HTERT RPE-1 (cell line): ENCODE results near the gene CADPS.

Experiments
- in situ Hi-C: fragments of 300-500 bp; cut with MboI; formaldehyde crosslinking; loops from 4 replicates; pipeline ENCODE4 v1.14.3; 2020; ENCODE audit warnings: low sequenced_read_pairs

CADPS gene

DNA sequence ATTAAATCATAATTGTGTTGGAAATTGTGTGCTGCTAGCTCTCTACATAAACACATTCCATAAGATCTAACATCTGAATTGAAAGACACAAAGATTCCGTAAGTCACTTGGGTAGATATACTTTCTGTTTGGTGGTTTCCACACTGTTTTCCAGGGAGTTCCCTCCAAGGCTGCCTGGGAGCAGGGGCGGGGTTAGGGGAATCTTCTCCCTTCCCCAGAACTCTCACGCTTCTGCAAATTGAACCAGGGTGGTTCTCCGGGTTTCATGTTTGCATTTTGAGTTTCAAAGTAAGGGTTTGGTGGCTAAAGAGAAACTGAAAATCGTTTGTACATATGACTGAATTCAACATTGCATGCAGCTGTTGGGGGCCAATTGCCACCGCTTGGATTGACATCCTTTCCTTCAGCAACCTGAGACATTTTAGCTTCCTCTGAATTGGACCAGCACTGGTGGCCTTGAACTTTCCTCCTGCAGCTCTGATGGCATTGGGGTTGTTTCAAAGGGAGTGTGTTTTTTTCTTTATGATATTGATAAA lies 309.1 kb downstream of the CADPS start:
- in situ Hi-C loops = no loop called here

DNA sequence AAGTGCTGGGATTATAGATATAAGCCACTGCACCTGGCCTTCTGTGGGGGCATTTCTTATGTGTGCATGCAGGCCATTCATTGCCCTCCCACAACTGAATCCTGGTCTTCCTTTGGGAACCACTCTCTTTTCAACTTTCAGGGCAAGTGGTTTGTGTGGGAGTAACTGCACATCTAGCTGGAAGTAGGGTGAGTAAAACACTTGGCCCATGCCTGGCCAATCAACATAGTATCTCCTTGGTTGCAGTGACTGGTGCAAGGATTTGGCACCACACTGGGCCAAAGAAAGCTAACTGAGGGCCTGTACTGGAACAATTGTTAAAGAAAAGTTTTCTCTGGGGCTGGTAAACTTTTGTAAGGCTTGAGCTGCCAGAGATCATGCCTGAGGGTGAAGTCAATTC lies 312.6 kb downstream of the CADPS start:
- in situ Hi-C loops = no loop called here

- in situ Hi-C loops = no loop called here
Measured at GRCh38 chr3:62562017-62562416, 313.2 kb downstream of the CADPS start.

DNA sequence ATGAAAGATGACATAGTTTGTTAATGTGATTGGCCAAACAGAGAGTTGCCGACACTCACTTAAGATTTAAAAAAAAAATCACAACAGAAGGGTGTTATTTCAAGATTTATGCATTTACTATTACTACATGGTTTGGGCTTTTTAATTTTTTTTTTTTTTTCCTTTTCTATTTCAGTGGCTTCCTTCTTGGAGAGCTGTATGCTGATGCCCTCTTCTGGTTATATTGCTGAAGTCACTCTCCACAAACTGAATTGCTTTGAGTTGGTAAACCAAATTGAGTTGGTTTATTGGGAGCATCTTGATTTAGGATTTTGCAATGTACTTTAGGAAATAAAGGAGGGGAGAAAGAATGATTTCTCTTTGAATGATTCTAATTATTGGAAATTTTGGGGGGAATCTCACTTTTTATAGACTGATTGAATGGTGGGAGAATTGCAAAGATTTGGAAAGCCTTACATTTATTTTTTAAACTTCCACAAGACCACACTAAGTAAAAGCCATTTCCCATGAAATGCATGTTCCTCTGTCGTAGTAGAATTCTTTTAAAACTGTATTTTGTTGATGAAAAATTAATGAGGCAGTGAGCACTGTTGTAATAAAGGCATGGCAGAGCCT lies 315.3 kb downstream of the CADPS start:
- in situ Hi-C loops = no loop called here

GRCh38 chr3:62558549-62559112 lies 316.6 kb downstream of the CADPS start:
- in situ Hi-C loops = no loop called here

DNA sequence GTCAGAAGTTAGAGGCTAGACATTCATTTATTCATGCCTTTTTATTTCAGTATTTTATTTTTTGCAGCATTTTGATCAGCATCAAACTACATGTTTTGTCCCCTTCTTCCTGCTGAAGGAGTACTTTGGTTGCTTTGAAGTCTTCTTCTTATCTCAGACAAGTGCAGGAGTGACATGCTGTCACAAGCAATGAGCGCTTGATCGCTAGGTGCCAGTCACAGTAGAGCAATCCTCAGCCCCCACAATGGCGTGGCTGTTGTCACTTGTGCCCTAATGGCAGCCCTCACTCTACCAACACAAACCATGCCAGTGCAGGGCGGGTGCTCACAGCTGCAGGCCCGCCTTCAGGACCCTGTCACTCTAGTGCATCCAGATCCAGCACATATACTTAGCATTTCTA lies 317.2 kb downstream of the CADPS start:
- in situ Hi-C loops = no loop called here

DNA sequence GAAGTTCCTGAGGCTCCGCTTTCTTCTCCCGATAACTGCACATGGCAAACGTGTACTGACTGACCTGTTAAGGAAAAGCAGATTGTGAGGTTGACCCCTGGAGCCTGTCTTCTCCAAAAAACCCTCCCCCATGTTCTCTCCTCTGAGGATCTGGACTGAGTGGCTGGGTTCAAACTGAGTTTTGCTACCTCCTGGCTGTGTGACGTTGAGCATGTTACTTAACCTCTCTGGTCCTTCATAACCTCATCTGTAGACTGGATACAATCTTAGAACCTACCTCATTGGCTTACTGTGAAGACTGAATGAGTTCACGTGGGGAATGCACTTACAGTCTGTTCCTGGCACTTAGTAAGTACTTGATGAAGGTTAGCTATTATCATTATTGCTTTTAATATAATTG lies 317.8 kb downstream of the CADPS start:
- in situ Hi-C loops = no loop called here

GRCh38 chr3:62556121-62556815 lies 318.9 kb downstream of the CADPS start:
- in situ Hi-C loops = no loop called here

DNA sequence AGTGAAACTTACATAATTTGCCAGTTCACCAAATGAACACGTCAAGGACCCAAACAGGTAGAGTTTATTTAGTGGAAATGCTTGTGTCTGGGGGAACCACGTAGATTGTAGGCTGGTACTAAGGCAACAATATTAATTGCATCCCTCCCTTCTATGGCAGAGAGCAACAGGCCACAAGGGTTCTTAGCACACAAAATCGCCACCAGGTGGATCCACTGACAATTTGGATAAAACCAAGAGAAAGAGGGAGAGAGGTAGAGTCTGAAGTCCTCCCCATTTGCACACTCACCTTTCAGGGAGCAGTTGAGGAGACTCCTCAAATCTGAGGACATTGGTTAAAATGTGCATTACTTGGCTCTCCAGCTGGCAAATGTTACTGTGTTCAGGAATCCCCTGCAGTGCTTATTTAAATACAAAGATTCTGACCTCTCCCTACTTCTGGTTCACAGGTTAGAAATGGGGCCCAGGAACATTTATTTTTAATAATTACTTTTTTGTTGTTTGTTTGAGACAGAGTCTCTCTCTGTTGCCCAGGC lies 320.9 kb downstream of the CADPS start:
- in situ Hi-C loops = no loop called here

GRCh38 chr3:62553811-62554210 lies 321.4 kb downstream of the CADPS start:
- in situ Hi-C loops = no loop called here

GRCh38 chr3:62551556-62551955 lies 323.7 kb downstream of the CADPS start:
- in situ Hi-C loops = no loop called here

GRCh38 chr3:62550439-62550838 lies 324.8 kb downstream of the CADPS start:
- in situ Hi-C loops = no loop called here

GRCh38 chr3:62548528-62549205 lies 326.5 kb downstream of the CADPS start:
- in situ Hi-C loops = no loop called here

- in situ Hi-C loops = no loop called here
Measured at GRCh38 chr3:62546266-62546665, 328.9 kb downstream of the CADPS start.

- in situ Hi-C loops = no loop called here
Measured at GRCh38 chr3:62542185-62542584, 333.0 kb downstream of the CADPS start.

DNA sequence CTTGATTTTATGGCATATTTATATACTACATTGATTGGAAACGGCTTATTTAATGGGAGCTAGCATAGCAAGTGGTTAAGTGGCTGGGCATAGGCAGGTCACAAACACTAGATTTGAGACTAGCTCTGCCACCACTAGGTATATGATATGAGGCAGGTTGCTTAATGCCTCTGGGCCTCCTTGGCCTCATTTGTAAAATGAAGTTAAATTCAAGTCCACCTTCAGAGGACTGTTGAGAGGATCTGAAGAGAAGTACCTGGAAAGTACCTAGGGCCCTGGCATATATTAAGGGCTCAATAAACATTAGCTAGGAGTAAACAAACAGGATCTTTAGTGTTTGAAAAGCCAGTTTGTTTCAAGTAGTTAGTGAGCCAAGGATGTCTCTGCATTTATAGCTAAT lies 335.5 kb downstream of the CADPS start:
- in situ Hi-C loops = no loop called here

GRCh38 chr3:62538691-62539356 lies 336.4 kb downstream of the CADPS start:
- in situ Hi-C loops = no loop called here

DNA sequence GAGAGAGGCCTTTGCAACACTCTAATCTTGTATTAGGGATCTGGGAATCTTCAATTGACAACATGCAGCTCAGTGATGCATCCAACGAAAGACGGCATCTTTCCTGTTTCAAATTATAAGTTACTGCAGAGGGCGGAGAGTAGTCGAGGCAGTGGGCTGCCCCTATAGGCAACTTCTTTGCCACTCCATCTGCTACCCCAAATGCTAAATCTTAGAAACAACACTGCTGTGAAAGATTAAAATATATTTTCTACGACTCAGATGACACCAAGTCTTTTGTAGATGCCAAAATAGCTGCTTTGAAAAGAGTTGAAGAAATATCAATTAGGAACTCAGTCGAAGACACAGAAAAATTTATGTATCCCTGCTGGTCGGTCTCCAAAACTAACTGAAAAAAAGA lies 340.9 kb downstream of the CADPS start:
- in situ Hi-C loops = no loop called here

- in situ Hi-C loops = no loop called here
Measured at GRCh38 chr3:62532796-62533195, 342.4 kb downstream of the CADPS start.

DNA sequence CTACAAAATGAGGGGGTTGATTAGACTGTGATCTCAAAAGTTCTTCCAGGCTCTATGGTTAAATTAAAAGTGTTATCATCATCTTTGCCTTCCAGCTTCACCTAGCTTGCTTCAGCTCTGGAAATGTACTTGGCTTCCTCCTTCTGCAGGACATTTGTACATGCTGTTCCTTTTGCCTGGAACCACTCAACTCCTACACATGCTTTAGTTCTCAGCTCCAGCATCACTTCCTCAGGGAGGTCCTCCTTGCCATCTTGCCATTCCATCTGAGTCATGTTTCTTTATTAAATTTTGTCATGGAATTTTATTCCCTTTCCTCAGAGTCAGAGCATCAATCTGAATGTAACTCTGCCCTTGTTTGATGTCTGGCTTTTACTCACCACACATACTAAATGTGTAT lies 343.2 kb downstream of the CADPS start:
- in situ Hi-C loops = no loop called here

DNA sequence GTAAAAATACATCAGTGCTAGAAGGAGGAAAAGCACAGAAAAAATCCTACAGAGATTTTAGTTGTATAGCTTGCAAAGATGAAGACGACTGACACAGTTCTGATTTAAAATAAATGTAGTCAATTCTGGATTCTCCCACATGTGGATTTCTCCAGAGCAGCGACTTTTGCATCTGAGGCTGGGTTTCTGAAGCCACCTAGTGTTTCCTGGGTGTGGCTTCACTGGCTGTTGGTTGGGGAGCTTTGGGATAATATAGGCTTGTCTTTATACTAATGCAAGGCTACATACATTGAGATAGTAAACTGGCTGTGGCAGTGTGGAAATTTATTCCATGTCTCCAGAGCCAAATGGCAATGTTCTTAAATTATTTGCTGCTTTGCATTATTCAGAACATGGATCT lies 343.7 kb downstream of the CADPS start:
- in situ Hi-C loops = no loop called here
